Left ventricle myocardium inferior (tissue), 1 donor: ENCODE results near the gene TENM3. TPM values are rescaled to one million over a fixed set of nuclear protein-coding genes. Genes with fewer than 3 reads are reported as not detected.
A peak's percentile ranks its signal among the peaks of the same experiment; 100 is the strongest.

Source experiments
- DNase-seq: peaks from one replicate; pipeline ENCODE4 v3.0.0-alpha.2; 2020
- H3K27ac ChIP-seq: fragments of 200-600 bp; replicated peaks from 2 replicates; pipeline ENCODE4 v1.8.0; 2021
- H3K27me3 ChIP-seq: fragments of 200-600 bp; 2 replicates; pipeline ENCODE4 v1.8.0; 2021; ENCODE audit warnings: low read depth
- H3K36me3 ChIP-seq: fragments of 200-600 bp; 2 replicates; pipeline ENCODE4 v1.8.0; 2021
- H3K4me1 ChIP-seq: fragments of 200-600 bp; 2 replicates; pipeline ENCODE4 v1.8.0; 2021
- H3K4me3 ChIP-seq: fragments of 200-600 bp; 2 replicates; pipeline ENCODE4 v1.8.0; 2021; ENCODE audit warnings: mild to moderate bottlenecking, moderate library complexity
- H3K9me3 ChIP-seq: fragments of 200-600 bp; replicated peaks from 2 replicates; pipeline ENCODE4 v1.8.0; 2021
- intact Hi-C: fragments of 100-400 bp; cut with micrococcal nuclease; formaldehyde crosslinking; loops from one replicate; pipeline ENCODE4 v1.11.0; 2022
- total RNA-seq: library from RNA; stranded (reverse); fragmentation: NEBNext Ultra II Directional; extraction: Animal tissue kit (Norgen Biotek cat#: 25700); gene quantifications from one replicate; pipeline ENCODE4 v1.2.1, GENCODE V29; 2021
- TF ChIP-seq, protein P1 (sequence below): fragments of 200-600 bp; IDR thresholded peaks from 2 replicates; pipeline ENCODE4 v1.8.0; 2021; ENCODE audit warnings: antibody characterized with exemption, mild to moderate bottlenecking, borderline replicate concordance
- donor health status: DM: no; HTN: yes; CAD: no; lungs with severe emphysema.

Gene TENM3
- total RNA-seq, 1 donor from 2014 or later = 1.5 TPM

DNA sequence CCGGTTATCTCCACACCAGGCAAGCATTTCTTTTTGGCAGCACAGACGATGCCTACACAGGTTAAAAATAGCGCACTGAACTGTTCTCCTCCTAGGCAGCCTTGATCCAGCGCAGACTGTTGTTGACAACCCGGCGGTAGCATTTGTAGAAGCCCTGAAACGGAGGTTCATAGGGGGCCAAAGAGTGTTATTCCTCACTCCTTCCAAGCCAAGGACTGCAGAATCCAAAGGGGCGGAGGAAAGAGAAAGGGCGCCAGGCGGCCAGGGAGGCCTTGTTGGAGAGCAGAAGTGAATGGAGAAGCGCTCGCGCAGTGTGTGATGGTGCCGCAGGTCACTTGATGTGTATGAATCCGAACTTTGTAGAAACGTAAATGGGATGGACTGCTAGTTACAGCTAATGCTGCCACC, 82.7 kb downstream of the TENM3 start:
- peaks cover 7% of the 10 kb centered on the region for H3K4me1 ChIP-seq
- H3K4me3 ChIP-seq = peak overlapping the region; percentile 45
- no peaks in the 10 kb centered on the region for H3K36me3 ChIP-seq
- peak overlapping the region; percentile 79 for H3K27ac ChIP-seq
- H3K9me3 ChIP-seq = no peaks in the 10 kb centered on the region
- peak; percentile 19 for DNase-seq
- no peaks in the 10 kb centered on the region for H3K27me3 ChIP-seq
- TF ChIP-seq, protein P1, sequence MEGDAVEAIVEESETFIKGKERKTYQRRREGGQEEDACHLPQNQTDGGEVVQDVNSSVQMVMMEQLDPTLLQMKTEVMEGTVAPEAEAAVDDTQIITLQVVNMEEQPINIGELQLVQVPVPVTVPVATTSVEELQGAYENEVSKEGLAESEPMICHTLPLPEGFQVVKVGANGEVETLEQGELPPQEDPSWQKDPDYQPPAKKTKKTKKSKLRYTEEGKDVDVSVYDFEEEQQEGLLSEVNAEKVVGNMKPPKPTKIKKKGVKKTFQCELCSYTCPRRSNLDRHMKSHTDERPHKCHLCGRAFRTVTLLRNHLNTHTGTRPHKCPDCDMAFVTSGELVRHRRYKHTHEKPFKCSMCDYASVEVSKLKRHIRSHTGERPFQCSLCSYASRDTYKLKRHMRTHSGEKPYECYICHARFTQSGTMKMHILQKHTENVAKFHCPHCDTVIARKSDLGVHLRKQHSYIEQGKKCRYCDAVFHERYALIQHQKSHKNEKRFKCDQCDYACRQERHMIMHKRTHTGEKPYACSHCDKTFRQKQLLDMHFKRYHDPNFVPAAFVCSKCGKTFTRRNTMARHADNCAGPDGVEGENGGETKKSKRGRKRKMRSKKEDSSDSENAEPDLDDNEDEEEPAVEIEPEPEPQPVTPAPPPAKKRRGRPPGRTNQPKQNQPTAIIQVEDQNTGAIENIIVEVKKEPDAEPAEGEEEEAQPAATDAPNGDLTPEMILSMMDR = no peak
- intact Hi-C loops = no loop called here

DNA sequence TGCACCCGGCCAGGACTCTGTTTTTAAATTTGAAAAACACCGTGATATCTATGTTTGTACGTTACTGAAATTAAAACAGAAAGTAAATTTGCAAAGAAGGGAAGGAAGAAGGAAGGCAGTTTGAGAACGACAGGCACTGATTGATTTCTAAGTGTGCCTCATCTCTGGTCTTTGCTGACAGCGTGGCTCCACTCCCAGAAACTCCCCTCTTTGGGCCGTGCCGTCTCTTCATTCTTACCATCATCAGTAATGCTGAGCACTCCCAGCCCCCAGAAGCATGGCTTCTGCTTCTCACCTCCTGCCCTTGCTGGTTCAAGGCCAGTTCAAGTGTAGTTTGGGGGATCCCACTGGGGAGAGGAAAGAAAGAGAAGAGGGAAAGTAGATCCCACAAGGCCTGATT, 85.3 kb downstream of the TENM3 start:
- intact Hi-C loops = no loop called here
- Histone ChIP-seq H3K27me3 (no peaks in the 10 kb centered on the region), H3K9me3 (no peaks in the 10 kb centered on the region), H3K4me3 (no peak overlapping the region), H3K27ac (no peak overlapping the region), H3K36me3 (no peaks in the 10 kb centered on the region), H3K4me1 (peaks cover 7% of the 10 kb centered on the region)
- TF ChIP-seq, protein P1 = no peak
- DNase-seq = no peak

DNA sequence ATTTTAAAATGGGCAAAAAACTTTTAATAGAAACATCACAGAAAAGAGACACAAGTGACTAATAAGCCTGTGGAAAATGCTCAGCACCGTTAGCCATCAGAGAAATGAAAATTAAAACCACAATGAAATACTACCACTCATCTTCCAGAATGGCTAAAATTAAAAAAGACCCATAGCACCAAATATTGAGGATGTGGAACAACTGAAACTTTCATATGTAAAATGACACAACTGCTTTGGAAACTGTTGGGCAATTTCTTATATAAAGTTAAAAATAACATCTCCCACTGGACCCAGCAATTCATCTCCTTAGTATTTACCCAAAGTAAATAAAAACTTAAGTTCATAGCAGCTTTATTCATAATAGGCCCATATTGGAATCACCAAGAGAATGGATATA, 94.2 kb downstream of the TENM3 start:
- Histone ChIP-seq H3K27ac (no peak overlapping the region), H3K36me3 (no peaks in the 10 kb centered on the region), H3K4me1 (no peaks in the 10 kb centered on the region), H3K9me3 (no peaks in the 10 kb centered on the region), H3K27me3 (no peaks in the 10 kb centered on the region), H3K4me3 (no peak overlapping the region)
- intact Hi-C loops = no loop called here
- TF ChIP-seq, protein P1 = no peak
- no peak for DNase-seq

DNA sequence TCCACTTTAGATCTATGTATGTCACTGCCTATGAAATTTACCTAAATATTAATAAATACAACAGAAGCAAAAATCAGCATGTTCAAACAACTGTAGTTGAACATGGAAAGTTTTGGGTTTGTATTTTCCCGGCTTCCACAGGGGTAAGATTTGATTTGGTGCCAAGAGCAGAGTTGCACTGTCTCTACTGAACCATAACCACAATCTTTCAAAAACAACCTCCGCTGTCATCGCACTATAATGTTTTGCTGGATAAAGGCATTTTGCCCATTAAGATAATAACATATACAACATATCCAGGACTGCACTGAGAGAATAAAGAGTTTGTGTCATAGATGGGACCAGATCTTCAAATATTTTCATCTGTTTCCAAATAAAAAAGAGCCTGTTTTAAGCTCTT, 94.9 kb downstream of the TENM3 start:
- H3K27ac ChIP-seq = no peak overlapping the region
- intact Hi-C loops = no loop called here
- H3K27me3 ChIP-seq = no peaks in the 10 kb centered on the region
- DNase-seq = no peak
- TF ChIP-seq, protein P1 = no peak
- no peaks in the 10 kb centered on the region for H3K4me1 ChIP-seq
- H3K4me3 ChIP-seq = no peak overlapping the region
- no peaks in the 10 kb centered on the region for H3K9me3 ChIP-seq
- no peaks in the 10 kb centered on the region for H3K36me3 ChIP-seq

DNA sequence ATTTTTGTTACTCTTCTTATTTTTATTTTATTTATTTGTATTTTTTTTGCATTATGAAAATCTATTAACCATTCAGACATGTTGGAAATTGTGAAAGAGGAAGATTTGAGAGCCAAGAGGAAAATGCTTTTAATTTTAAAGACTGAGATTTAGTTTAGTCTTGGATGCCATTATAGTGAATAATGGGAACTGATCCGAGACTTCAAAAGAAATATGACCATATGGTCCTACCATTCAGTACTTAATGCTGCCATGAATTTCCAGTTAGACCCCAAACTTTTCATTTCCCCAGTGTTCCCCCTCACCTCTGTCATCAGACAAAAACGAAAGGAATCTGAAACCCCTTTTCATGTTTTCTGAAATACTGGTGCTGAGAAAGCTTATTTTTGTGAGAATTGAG, 95.5 kb downstream of the TENM3 start:
- intact Hi-C loops = no loop called here
- TF ChIP-seq, protein P1 = no peak

DNA sequence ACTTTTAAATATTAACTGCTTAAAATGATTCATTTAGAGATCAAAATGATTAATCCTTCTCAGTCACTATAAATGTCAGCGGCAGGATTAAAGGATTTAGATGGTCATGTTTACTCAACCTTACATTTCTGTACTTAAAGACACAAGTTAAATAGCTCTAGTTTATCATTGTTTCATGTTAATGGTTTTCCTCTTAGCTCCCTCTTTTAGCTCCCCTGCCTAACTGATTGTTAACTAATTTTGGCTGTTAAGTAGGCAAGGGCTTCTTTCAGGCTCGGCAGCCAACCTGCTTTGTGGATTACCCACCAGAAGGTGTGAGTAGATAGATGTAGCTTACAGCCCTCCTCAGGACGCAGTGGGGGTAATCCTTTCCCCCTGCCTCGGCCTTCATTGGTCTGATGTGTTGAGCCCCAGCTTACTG, 96.0 kb downstream of the TENM3 start:
- H3K9me3 ChIP-seq = no peaks in the 10 kb centered on the region
- no peak overlapping the region for H3K27ac ChIP-seq
- TF ChIP-seq, protein P1 = no peak
- no peaks in the 10 kb centered on the region for H3K36me3 ChIP-seq
- no peak for DNase-seq
- H3K4me3 ChIP-seq = no peak overlapping the region
- H3K27me3 ChIP-seq = no peaks in the 10 kb centered on the region
- intact Hi-C loops = no loop called here
- H3K4me1 ChIP-seq = no peaks in the 10 kb centered on the region

More for the DNA sequence above, 95.5 kb downstream of the TENM3 start:
- Histone ChIP-seq H3K4me1 (no peaks in the 10 kb centered on the region), H3K27me3 (no peaks in the 10 kb centered on the region), H3K9me3 (no peaks in the 10 kb centered on the region), H3K36me3 (no peaks in the 10 kb centered on the region), H3K27ac (no peak overlapping the region), H3K4me3 (no peak overlapping the region)
- DNase-seq = no peak
